DLD1 (cell line): Measurements from ENCODE around the gene PIK3CA.
"Not testable (repeated sequence)": the region's sequence is repeated elsewhere in the genome, so short reads cannot be mapped to it uniquely, and the experiment has no call there.

ENCODE experiments used
- in situ Hi-C: cut with HindIII; loops from 2 replicates; pipeline ENCODE4 v1.10.0; 2017; ENCODE audit warnings: low sequenced_read_pairs

PIK3CA gene

DNA sequence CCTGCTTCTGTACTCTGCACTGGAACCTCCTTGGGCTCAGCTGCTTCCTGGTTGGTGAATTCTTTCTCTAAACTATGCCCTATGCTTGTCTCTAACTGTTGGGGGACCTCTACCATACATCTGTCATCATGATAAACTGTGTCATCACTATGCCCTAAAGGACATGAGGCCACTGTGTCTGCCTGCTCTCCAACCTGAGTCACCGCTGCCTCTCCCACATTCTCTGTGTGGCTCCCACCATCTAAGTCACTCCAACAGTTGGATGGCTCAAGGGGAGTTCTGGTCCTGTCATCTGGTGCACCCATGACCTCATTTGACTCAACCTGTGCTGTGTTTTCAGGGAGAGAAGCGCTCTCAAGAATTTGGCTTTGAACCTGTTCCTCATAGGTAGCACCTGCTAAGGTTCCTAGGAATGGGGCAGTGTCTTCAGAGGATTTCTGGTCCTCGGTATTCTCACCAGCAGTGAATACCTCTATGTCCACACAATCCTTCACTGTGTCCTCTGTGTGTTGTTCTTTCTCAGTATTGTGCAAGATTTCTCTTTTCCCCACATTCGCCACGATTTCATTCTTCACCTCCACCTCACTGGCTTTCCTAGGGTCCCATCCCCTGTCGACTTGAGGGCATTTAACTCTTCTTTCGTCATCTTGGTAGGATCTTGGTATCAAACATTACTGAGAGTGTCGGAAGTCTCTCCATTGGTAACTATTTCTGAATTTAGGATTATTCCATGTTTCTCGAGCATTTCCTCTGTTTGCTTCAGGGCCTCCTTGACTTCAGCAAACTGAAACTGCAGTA, 112.0 kb downstream of the PIK3CA start:
- in situ Hi-C loops, result not testable (repeated sequence)

DNA sequence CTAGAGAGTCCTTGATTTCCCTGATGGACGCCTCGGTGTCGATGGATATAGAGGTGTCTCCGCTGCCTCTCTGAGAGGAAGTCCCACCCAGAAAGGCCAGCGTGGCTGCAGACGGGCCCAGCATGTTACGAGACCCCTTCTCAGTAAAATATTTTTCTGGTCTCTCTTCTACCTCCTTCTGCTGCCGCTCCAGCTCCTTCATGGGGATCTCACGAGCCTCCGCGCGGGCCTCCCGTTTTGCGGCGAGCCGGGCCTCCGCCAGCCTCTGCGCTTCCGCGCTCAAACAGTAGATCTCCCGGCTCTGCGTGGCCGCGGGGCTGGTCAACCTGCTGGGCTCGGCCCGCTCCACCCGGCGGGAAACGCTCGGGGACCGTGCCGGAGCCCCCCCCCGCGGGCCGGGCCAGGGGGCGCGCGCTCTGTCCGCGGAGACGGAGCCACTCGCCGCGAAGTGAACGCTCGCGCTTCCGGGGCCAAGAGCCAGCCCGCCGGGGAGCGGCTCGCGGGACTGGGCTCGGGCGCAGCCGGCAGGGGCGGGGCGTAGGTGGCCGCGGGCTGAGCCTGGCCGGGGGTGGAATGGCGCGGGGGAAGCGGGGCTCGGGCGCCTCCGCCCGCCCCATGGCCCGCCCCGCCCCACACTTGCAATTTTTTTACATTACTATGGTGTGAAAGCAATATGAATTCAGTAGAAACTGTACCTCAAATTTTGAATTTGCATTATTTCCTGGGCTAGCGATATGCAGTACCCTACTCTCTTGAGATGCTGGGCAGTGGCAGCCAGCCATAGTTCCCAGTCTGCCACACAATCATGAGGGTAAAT, 113.0 kb downstream of the PIK3CA start:
- in situ Hi-C loops, result no loop called here

DNA sequence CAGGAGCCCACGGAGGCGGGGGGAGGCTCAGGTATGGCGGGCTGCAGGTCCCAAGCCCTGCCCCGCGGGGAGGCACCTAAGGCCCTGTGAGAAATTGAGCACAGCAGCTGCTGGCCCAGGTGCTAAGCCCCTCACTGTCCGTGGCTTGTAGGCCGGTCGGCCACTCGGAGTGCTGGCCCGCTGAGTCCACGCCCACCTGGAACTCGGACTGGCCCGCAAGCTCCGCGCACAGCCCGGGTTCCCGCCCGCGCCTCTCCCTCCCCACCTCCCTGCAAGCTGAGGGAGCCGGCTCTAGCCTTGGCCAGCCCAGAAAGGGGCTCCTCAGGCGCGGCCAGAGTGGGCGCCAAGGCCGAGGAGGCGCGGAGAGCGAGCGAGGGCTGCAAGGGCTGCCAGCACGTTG, 115.0 kb downstream of the PIK3CA start:
- in situ Hi-C loops, result no loop called here

DNA sequence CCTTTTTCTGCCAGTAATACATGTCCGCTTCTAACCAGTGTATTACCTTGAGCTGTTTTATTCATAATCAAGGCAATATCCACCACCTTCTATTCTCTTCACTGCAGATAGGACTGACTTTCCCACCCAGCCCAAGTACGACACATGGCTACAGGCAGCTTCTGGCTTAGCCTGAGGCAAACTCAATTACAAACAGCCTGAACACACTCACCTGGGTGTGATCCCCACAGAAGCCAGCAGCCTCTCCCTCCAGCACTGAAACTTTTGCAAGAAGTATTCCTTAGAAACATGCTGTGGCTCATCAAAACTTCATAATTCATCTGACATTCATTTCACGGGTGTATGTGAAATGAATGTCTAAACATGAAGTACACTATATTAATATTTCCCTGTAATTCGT, 116.3 kb downstream of the PIK3CA start:
- in situ Hi-C loops, result no loop called here

DNA sequence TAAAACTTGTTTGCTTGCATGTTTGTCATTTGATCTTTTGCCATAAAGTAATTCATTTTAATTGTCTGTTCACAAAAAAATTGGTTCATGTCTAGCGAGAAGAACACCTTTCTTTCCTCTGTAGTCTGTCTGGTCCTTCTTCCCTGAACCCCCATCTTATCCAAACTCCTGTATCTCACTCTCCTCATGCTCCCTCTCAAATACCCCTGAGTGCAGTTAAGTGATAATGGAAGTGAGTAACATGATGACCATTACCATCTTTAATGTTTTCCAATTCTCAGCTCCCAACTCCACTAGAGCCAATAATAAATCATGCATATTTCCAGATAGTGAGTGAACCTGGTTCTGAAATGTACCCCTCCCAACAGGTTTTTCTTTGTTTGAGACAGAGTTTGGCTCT, 116.9 kb downstream of the PIK3CA start:
- in situ Hi-C loops, result no loop called here

DNA sequence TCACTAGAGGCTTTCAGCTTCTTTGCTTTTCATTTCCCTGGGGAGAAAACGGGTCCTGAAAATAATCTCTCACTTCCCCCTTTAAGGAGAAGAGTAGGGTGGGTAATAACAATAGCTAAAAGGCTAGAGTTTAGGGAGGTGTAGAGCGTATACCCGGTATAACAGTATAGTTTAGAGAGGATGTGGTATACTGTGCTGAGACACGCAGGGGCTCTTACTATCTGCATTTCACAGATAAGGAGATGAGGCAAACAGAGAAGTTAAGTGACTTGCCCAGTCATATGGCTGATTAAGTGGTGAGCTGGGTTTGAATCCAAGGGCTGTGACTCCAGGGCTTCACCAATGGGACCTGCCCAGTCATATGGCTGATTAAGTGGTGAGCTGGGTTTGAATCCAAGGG, 117.7 kb downstream of the PIK3CA start:
- in situ Hi-C loops, result no loop called here

DNA sequence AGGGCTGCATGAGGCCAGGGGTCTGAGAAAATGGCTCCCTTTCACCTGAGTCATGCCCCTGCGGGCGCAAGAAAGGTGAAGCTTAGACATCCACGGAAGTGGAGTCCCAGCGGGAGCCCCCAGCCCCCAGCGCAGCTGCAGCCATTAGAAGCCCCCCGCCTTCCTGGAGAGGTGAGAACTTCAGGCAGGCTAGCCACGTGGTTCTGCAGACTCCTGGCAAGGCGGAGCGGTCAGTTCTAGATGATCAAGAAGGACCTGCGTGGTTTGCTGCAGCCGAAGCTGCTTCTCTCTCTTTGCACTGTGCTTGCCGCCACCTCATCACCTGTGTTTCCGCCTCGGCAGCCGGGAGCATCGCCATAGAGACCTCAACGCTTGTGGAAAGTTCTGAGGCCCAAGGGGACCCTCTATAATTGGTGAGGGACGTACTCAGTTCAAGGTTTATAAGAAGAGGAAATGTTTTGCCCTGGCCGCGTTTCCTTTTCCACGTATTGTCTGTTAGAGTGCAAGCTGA, 118.6 kb downstream of the PIK3CA start:
- in situ Hi-C loops, result no loop called here

DNA sequence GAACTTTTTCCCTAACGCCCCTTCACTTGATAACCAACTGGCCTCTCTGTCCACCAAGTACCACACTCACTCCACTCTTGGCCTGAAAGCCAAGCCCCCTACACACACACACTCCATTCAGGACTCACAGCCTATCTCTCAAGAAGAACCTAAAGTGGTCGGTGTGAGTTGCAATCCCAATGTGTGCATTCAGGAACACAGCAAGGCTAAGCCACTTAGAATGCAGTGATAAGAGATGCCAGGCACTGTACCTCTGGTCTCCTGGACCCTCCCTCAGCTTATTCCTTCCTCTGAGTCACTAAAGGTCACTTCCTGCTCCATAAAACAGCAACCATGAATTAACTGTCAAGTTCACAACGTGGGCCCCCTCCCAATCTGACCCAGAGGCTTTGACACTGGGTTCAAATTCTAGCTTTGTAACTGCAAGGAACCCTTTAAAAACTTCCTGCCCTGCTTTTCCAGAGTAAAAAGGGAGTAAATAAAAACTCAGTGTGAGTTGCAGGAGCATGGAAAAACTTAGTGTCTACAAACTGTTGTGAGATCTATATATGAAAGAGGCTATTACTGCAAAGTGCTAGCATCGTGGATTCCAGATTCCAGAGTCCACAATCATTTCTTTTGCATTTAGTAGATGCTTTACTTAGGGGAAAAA, 120.4 kb downstream of the PIK3CA start:
- in situ Hi-C loops, result no loop called here

DNA sequence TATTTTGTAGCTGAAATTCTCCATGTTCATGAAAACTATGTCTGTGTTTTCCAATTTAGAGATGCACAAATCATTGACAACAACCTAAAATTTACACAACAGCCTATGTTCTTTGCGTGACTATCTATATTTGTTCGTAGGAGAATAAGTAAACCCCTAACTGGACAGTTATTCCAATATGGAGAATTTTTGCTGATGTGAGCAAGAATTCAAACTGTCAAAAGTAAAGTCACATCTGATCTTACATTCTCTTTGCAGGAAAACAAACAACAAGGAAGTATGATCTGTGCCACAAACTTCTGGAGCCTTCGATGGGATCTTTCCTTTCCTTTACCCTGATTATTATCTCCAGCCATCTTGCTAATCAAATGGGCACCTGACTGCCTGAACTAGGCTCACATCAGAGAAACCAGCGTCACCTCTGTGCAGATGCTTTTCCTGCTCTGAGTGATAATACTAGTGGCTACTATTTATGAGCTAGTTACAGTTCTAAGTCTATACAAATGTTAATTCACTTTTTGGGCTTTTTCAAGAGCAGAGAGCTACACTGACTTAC, 121.1 kb downstream of the PIK3CA start:
- in situ Hi-C loops, result no loop called here

DNA sequence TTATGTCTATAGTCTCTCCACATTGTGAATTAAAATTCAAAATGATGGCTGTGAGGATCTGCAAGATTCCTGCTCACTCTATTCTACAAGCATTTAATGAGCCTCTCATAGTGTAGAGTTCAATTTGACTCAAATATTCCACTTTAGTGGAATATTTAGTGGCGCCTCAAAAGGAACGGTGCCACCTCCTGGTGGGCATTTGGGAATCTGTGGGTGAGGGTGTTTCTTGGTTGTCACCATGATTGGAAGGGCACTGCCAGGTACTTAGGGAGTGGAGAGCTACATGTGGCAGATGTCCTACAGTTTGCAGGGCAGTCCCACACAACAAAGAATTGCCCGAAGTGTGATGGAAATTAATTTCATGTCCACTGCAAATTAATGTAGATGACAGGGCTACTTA, 124.2 kb downstream of the PIK3CA start:
- in situ Hi-C loops, result no loop called here

DNA sequence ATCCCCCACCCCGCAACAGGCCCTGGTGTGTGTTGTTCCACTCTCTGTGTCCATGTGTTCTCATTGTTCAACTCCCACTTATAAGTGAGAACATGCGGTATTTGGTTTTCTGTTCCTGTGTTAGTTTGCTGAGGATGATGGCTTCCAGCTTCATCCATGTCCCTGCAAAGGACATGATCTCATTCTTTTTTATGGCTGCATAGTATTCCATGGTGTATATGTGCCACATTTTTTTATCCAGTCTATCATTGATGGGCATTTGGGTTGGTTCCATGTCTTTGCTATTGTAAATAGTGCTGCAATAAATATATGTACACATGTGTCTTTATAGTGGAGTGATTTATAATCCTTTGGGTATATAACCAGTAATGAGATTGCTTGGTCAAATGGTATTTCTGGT, 126.3 kb downstream of the PIK3CA start:
- in situ Hi-C loops, result not testable (repeated sequence)

DNA sequence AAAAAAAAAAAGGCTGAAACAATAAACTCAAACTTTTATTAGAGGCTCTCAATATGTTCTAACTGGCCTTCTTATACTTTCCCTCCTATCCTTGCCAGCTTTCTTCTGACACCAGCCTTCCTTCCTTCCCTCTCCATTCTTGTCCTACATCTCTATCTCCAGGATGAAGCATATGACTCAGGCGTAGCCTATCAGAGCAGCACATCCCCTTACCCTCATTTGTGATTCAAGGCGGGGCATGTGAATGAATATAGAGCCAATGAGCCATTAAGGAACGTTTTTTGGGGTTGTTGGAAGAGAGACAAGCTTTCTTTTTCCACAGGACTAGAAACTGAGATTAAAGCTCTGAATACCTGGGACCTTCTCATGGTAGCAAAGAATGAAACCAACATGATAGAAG, 127.8 kb downstream of the PIK3CA start:
- in situ Hi-C loops, result no loop called here

DNA sequence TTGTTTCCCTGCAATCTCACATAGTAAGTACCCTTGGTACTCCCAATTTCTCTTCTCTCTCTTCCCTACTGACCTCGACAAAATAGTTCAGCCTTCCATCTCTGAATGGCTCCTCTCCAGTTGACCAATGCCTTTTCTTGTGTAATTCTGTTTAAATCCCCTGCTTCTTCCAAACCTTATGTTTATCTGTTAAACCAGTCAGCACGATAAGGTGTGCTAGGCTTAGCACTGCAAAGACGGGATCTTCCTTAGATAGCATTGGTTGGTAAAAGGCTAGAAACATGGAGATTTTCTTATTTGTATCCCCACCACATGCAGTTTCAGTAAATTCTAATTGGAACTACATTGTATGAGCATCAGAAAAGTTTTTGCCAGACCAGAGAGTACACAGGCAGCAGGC, 128.6 kb downstream of the PIK3CA start:
- in situ Hi-C loops, result no loop called here

DNA sequence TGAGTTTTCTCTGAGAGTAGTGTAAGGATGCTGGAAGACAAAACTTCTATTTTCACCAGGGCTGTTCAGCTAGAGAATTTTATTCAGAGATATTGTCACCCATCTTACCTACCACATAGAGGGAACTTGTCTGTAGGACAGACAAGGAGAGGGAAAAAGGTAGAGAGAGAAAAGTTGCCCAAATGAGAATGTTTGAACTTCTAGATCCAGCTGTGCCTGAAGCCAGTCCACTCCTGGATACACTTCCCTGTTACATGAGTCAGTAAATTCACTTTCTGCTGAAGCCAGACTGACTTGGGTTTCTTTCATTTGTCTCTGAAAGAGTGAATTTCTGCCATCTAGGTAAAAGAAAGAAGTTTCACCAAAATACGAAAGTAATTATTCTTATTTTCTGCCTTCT, 130.0 kb downstream of the PIK3CA start:
- in situ Hi-C loops, result no loop called here

DNA sequence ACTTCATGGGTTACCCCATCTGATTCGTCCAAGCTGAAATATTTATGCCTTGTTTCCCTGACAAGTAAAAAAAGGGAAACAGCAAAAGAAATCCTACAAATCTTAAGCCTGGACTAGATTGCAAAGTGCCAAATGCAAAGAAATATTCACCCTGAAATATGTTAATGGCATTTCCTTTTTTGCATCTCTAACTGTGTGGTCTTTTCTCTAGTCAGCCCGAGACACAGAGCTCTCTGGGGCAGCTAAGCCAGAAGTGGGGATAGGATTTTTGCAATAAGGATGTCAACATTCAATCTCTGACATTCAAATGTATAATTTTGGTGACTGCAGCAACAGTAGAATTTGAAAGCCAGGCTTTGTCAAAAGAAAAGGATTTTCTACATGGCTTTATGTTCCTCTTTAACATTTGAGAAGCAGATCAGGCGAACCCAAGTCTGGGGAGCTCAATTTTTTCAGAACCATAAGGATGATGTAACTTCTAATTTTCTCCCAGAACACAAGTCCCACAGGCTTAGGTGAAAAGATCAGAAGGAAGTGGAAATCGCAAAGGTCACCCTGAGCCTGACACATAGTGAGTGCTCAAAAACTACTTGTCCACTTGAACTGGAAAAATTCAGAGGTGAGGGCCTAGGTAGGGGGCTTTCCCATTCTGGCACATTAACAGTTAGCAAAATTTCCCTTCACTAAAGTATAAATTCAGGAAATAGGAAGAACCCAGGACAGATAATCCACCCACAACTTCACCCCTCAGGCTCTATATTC, 131.0 kb downstream of the PIK3CA start:
- in situ Hi-C loops, result no loop called here

DNA sequence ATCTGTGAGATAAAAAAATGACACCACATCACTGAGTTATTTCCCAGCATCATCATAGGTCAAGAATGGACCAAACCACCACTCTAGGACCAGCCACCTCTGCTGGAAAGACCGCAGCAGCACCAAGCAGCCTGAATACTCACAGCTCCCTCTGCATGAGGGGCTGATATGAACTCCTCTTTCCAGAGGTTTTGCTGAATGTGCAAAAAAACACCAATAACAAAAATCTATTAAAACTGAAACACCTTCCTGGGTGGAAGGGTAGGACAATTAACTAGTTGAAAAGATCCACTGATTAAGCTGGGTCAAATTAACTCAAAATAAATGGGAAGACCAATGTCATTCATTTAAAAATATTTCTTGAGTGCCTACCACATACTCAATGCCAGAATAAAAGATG, 131.7 kb downstream of the PIK3CA start:
- in situ Hi-C loops, result no loop called here

DNA sequence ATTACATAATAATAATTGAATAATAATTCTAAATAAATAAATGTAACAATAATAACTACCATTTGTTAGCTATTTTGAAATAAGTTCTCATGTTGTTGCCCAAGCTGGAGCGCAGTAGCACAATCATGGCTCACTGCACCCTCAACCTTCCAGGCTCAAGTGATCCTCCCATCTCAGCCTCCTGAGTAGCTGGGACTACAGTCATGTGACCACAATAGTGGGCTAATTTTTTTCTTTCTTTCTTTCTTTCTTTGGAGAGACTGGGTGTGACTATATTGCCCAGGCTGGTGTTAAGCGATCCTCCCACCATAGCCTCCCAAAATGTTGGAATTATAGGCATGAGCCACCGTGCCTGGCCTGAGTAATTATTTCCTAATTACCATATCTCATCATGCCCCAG, 133.7 kb downstream of the PIK3CA start:
- in situ Hi-C loops, result no loop called here

DNA sequence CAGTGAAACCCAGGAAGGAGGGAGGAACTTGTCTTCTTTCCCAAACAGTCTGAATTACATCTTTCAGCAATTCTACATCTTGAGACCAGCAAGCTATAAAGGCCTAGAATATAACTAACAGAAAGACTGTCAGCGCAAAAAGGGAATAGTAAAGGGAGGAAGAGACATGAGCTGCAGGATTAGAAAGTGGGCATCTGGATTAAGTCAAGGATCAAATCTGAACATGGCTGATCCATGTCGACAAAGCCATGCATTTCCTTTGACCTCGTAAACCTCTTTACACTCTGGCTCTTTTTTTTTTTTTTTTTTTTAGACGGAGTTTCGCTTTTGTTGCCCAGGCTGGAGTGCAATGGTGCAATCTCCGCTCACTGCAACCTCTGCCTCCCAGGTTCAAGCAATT, 138.2 kb downstream of the PIK3CA start:
- in situ Hi-C loops, result loop anchor here (5.0 kb wide), 1 partner anchor 104 kb away; no protein-coding TSS in a partner anchor

DNA sequence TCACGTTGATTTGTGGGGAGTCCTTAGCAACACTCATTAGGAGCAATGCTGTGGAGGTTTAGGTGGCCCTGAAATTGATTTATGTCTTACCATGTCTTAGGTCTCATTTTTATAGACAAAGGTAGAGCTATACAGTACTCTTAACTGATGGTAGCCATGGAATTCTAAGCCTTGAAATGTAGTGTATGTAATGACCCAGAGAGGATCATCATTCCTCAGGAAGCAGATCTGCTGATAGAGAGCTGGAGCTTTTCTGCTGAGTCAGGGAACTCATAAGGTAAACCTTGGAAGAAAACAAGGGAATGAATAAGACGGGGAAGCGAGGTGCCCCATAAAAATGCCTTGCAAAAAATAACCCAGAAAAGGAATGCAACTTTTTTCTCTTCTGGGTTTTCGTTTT, 140.7 kb downstream of the PIK3CA start:
- in situ Hi-C loops, result loop anchor here (5.0 kb wide), 1 partner anchor 107 kb away; no protein-coding TSS in a partner anchor

DNA sequence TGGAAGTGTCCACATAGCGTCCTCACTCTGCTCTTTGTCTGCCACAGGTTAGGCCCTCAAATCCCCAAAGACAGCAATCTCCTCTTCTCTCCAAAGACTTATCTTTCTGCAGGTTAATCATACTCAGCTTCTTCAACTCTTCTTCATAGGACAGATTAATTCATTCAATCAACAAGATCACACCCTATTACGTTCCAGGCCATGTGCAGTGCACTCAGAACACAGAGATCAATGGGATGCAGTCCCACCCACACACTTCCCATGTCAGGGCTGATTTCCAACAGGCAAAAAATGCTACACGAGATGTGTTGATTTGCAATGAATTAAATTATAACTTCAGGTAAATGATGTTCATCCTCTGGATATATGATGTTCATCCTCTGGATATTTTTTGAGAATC, 141.1 kb downstream of the PIK3CA start:
- in situ Hi-C loops, result loop anchor here (5.0 kb wide), 1 partner anchor 107 kb away; no protein-coding TSS in a partner anchor
